ENCODE measurements around the gene MSI2.

The MSI2 gene

DNA sequence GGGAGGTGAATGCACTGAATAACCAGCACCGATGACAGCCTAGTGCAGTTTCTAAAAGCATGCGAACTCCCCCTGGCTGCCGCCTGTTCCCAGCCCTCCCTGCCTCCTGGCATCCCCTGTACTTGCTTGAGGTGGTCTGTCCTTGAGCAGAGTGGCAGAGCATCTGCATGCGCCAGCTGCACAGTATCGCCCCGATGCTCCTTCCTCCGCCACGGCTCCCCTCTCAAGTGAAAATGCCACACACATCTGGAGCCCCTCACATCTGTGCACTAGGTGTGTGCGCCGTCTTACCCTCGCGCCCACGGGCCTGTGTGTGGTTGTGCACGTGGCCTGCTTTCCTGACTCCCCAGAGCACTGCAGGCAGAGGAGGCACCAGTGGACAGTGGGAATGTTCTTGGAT is 376.9 kb downstream of the MSI2 start:
- no peak for DNase-seq

DNA sequence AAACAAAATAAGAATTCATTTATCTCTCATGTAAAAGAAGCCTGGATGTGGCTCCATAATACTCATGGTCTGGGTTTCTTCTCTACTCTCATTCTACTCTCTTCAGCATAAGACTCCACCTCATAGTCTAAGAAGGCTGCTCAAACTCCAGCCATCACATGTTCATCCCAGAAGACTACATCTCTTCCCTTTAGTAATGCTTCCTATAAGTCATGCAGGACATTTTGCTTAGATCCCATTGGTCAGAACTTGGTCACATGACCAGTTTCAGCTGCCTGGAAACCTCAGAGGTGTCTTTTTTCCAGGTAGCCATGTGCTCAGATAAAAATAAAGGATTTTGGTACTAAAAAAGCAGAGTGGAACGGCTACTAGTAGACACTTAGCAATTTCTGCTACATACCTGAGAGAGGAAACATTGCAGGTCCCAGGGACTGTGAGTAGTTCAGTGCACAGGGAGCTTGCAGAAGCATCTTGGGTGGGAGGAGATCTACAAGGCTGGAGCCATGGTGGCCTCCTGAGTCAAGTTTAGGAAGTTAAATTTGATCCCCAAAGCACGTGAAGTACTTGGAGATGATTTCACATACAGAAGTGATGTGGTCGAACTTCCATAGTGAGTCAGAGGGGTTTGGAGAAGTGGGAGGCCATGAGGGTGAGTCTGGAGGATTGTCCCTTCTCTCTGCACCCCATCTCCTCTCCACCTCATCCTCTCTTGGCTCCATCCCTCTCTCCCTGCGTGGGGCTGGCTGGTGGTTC is 378.6 kb downstream of the MSI2 start:
- DNase-seq = no peak

DNA sequence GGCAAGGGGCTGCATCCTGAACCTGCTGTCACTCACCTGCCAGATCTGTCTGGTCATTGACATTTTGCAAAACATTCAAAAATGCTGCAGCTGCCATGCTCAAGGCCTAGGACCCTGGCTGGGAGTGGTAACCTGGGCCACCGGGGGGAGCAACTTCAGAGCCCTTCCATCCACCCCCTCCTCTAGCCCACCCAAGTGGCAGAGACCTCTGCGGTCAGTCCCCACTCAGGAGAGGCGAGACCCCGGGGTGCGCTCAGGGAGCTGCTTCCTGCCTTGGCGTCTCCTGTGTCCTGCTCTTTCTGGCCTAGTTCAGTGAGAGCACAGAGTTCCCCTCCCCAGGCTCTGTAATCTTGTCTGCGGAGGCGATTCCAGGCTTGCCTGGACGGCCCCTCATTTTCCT is 380.0 kb downstream of the MSI2 start:
- no peak for DNase-seq

DNA sequence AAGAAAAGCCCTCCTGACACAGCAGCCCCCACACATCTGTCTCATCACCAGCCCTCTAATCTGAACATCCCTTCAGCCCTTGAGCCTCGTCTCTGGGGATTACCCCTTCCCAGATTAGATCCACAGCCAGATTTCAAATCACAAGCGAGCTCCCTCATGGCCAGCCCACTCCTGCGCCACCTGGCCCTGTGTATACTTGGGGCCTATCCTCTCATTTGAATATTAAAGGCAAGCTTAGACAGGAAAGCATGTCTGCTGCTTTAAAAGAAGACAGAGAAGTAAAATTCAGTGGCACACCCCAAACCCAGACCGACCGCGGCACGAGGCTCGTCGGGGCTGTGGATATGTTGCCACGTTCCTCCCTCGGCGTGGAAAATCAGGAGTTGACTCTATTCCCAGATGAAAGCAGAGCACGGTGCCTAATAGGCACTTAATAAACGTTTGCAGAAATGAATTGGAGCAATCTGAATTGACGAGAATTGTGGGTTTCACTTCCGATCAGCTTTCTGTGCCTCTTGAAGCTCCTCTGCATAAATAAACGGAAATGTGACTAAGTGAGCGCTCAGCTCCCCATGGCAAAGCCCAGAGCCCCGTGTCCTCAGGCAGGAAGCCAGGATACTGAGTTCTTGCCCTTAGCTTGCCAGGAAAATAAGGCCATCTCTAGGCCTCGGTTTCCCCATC is 380.8 kb downstream of the MSI2 start:
- DNase-seq = no peak

DNA sequence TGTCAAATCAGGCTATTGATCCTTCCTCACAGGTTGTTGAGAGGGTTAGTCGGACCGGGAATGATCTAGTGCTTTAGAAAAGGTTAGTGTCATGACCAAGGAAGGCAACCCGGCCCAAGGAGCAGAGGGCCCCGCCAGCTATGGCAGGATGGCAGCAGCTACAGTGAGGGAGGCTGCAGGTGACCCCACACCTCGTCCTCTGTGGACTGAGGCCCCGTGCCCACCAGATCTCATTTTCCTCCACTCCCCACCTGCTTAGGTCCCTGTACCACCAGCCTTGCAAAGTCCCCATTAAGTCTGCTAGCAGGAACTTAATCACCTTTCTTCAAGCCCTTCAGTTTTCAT is 381.3 kb downstream of the MSI2 start:
- DNase-seq = no peak

DNA sequence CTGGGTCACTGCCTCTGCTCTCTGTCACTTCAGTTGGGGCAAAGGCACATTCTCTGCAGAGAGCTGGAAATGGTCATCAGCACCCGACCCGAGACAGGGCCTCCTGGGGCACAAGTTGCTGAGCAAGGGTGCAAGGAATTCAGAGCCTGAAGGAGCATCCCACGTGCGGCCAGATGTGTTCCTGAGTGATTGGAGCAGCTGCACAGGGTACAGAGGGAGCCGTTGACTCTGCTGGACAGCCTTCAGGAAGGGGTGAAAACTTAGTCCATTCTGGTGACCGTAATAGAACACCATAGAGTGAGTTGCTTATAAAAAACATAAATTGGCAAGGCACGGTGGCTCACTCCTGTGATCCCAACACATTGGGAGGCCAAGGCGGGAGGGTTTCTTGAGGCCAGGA is 382.0 kb downstream of the MSI2 start:
- DNase-seq = no peak

DNA sequence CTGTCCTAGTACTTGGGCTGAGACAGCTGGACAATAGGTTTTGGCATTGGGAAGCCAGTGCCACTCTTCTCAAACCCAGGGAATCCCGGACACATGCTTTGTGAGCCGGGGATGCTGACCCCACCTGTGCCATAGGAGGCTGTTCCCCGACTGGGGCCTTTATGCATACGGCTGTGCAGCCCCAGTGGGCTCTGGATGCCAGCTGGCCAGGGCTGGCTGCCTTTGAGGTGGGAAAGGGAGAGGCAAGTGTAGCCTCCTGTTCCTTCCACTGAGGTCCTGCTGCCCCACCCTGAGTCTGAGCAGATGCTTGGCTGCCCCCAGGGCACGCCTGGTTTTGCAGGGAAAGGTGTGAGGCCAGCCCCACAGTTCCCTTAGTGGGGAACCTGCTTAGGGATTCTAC is 383.1 kb downstream of the MSI2 start:
- DNase-seq = no peak

DNA sequence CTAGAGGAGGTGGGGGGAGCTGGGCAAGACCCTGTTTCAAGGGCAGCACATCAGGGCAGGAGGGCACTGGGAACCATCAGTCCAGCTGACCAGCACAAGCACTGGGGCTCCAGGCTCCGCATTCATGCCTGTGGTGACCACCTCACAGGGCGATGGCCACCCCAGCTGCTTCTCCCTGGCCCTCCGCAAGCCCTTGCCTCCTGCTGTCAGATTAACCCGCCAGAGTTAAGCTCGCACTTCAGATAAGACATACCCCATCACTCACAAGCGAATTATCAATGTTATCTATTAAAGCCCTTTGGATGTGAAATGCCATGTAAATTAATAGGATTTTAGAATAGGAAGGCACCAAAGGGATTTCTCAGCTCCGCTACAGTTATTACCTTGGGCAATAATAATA is 383.8 kb downstream of the MSI2 start:
- no peak for DNase-seq

DNA sequence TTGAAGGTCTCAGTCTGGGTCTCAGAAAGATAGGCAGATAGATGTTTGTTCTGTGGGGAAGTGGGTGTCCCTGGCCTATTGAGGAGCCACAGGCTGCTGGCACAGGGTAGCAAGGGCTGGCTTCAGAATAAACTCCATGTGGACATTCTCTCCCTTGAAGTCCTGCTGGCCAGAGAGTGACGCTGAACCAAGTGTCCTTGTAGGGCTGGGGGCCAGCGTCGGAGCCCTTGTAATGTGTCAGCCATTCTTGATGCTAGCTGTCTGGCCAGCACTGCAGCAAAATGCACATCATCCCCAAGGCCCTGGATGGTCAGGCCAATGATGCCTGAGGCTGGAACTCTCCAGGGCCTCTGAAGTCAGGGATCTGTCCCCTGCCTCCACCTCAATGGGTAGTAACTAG is 385.4 kb downstream of the MSI2 start:
- DNase-seq = no peak

DNA sequence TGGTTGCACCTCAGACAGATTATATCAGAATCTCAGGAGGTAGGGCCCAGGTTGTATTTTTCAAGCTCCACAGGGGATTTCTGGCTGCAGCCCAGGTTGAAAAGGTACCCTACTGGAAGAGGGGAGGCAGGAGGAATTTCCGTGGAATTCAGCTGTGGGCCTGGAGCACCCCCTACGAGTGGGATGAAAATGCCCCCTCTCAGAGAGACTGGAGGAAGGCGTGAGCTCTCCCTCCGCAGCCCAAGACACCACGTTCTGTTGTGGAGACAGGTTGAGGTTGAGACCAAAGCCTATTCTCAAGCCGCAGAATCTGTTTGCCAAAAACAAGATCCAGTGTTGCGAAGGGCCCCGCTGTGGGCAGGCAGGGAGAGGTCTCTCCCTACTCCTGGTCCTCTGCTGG is 386.7 kb downstream of the MSI2 start:
- DNase-seq = no peak

DNA sequence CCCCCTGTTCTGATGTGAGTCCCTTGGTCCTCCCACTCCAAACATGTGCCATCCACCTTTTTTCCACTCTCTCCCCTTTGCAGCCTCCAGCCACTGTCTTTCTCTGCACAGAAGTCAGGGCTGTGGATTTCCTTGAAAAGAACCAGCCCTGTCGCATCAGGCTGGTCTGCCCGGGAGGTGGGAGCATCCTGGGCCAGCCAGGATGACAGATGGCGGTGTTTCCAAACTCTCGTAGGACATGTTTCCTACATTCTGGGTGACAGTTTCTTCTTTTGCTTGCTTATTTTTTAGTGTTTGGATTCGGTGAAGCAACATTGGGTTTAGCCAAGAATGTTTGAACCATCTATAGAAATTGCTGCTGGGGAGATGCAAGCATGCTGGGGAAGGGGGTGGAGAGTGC is 388.0 kb downstream of the MSI2 start:
- DNase-seq = no peak

DNA sequence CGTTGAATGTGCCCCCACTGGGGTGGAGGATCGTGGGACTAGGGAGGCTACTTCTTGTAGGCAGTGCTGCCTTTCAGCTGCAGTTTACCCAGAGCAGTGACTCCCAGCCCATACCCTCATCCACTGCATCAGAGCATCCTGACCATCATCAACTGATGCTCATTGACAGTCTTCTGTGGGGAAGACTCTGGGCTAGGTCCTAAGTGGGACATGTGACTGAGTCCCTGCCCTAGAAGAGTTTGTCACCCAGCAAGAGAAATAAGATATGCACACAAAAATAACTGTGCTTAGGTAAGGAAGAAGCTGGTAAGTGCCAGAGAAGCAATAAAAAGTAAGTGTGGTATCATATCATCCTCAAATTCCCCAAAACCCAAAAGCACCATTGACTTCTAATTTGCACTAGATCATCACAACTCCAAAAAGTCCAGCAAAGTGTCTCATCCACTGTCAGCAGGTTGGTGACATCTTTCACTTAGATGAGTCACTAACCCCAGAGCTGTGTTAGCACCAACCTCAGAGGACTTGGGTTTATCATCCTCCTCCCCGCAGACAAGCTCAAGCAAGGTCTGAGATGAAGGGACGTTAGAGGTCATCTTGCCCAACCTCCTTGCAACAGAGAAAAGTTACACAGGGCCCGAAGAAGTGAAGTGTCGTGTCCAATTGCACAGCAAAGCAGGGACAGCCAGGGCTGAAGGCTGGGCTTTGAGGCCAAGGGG is 389.8 kb downstream of the MSI2 start:
- no peak for DNase-seq

DNA sequence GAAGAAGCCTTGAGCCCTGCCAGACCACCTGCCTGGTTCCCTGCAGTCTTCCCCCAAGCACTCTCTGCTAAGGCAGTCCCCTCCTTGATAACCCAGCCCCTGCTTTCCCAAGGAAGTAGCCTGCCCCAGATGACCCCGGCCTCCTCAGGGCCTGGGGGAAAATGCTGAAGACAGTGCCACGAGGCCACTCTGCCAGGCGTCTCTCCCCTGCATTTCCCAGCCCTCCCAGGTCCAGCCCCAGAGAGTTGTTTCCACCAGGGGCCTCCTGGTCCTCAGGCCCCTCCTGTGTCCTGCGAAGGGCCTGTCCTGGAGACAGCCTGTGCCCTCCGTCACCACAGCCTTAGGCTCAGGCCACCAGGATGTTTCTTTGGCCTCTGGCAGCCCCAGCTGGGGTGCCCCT is 392.4 kb downstream of the MSI2 start:
- DNase-seq = no peak

DNA sequence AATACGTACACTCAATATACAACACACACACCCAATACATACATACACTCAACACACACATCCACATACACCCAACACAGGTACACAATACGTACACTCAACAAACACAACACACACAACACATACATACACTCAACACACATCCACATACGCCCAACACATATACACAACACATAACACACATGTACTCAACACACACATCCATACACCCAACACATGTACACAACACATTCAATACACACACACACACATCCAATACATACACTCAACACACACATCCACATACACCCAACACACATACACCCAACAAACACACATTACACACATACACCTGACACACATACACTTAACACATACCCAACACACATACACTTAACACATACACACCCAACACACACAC is 392.9 kb downstream of the MSI2 start:
- DNase-seq = no peak

DNA sequence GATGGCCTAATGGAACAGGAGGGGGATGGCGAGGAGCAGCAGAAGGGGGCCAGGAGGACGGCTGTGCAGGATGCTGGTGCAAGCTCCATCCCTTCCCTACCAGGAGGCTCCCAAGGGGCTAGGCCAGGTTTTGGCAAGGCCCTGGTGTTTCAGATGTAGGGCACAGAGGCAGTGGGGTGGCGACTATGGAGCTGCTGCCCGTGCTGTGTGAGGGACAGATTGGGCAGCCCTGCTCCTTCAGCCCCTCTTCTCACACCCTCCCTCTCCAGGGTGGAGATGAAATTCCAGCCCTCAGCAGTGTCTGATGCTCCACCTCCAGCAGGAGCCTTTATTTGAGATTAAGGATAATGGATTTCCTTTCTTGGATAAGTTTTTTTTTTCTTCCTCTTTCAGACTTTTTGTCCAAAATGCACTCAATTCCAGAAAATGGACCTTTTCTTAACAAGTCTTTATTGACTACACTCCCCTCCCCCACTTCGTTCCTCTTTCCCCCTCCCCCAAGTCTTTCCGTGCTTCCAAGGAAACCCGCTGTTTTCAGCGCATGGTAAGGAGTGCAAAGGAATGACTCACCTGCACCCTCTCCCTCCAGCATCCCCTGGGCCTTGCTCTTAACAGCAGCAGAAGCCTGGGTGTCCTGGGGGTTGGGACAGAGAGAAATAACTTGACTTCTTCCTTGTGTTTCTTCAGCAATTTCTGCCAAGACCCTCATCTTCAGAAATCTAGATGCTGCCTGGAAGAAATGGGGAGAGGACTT is 393.6 kb downstream of the MSI2 start:
- no peak for DNase-seq

DNA sequence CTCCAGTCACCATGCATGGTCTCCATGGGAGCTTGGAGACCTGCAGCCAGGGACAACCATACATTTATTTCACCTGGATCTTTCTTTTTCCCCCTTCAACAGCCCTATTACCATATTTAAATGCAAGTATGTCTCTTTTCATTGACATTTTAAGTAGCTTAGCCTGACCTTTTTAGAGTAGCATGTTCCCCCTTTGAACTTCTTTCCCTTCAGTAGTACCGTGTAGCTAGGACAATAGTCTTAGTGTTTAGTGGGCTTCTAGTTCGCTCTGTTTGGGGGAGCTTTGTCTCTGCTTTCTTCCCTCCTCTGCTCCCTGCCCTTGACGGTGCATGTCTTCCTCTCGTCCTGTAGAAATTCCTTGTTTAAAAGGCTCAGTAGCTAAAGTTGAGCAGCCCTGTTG is 394.2 kb downstream of the MSI2 start:
- DNase-seq = no peak

DNA sequence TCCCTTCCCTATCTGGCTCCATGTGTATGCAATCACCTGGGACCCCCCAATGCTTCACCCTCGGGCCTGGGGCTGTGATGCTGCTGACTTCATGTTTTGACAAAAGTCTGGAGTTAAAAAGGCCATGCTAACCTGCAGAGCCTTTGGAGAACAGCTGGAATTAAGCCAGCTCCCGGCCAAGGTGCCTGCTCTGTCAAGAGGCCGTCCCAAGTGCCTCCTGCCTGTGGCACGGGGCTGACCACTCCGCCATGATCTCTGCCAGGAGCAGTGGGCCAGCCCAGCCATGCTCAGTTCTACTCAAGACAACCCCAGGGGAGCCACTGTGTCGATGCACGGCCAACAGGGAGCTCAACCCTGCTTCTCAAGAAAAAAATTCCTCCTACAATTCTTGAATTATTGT is 395.1 kb downstream of the MSI2 start:
- no peak for DNase-seq

DNA sequence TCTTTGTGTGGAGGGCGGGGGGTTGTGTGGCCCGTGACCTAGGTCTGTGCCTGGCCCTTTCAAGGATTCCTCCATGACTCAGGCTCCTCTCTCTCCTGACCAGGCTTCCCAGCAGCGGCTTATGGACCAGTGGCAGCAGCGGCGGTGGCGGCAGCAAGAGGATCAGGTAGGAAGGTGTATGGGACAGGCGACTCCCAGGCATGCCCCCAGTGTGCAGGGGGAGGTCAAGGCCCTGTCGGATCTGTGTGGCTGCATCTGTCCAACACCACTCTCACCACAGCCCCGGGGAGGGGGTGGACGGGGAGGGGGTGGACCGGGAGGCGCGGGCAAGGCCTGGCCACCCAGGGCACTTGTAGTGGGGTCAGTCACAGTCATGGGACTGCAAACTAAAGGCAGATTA is 395.7 kb downstream of the MSI2 start:
- DNase-seq = no peak

DNA sequence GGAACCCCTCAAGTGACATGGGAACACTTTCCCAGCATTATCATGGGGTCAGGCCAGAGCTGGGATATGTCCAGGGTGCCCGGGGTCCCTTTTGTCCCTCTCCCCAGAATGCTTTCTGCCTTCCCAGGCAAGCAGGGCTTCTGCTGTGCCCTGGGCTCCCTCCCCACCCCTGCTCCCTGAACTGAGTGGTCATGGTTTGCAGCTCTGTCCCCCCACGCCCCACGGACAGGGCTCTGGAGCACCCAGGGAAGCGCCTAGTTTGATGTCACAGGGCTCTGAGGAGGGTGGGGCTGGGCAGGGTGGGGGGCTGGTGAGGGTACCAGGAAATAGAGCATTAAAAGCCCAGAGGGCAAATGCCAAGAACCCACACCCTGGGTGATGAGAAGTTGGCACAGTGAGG is 396.5 kb downstream of the MSI2 start:
- no peak for DNase-seq

DNA sequence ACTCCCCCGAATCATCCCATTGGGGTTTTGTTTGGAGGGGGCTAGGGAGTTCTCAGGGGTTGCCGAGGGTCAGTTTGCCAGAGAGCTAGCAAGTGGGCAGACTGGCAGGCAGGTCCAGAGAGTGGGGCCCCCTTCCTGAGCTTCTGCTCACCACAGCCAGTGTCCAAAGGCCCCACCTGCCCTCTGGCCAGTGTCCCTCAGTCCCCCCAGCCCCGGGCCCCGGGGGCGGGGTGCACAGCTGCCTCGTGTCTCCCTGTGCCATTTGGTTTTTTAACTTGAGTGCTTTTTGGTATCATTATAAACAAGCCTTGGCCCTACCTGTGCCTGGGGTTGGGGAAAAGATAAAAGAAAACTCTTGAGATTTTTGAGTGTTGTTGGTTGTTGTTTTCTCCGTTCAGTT is 397.0 kb downstream of the MSI2 start:
- DNase-seq = no peak

DNA sequence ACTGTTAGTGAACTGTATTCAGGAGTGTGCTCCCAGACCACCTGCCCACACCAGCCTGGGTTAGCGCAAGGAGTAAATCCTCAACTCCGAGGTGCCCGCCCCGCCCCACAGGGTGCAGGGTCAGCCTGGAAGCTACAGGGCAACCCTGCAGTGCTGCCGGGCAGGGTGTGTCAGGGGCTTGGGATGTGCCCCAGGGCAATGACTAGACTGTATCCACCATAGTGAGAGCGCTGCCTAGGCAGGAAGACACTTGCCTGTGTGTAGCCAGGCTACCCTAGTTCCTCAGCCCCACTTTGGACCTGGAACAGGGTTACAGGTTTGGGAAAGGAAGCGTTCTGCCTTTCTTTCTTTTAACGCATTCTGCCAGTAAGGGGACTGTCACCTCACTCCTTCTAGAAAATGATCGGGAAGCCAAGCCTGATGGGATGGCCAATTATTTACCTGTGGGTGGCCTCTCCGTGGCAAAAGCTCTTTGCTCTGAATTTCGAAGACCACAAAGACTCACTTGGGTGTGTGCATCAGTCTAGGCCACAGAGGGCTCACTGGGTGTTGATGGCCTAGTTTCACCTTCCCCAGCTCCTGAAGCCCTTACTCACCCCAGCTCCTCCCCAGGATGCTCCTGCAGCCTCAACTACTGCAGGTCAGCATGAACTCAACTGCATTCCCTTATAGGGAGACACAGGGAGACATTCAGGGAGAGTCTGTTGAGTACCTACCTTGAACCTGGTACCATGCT is 397.9 kb downstream of the MSI2 start:
- no peak for DNase-seq

DNA sequence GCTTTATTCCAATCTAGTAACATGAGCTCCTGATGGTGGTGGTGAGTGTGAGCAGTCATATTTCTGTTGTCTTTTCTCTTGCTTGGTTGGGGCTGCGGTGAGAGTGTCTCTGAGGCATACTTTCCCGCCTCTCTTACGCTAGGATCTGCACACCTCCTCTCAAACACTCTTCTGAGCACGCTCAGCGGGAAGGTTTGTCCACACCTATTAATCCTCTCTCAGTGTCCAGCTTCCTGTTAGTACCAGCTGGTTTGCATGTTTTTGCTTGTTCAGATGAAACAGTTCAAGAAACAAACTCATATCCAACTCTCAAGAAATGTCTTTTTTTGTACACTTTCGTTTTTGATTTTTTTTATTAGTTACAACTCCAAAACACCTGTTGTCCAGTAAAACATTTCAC is 399.2 kb downstream of the MSI2 start:
- DNase-seq = no peak

DNA sequence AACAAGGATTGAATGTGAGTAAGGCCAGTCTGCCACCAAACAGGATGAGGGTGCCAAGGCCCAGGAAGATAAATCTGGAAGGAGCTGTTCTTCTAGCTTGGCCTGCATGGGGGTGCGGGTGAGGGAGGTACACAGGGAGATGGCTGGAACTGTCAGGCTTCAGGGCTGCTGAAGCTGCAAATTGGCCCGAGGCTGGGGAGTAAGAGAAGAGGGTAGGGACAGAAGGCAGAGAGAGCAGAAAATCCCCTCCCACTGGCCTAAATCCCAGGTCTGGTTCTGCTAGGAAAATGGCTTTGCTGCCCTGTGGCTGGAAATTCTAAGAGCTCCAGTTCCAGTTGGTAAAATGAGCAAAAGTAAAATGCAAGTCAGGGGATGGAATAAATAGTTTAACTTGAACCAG is 400.9 kb downstream of the MSI2 start:
- DNase-seq = no peak

All from activated CD8-positive, alpha-beta memory T cell treated with anti-CD3 and anti-CD28 coated beads for 24 hours (primary cell).